Esophagus muscularis mucosa (tissue), 3 donors: Measurements from ENCODE around the gene MNT.

Experiments used
- POLR2A ChIP-seq: fragments of 450-650 bp; IDR thresholded peaks from one replicate; pipeline ENCODE4 v1.6.1; 2017; ENCODE audit warnings: antibody characterized with exemption, moderate library complexity, mild to moderate bottlenecking, low read depth
- POLR2AphosphoS5 ChIP-seq, 2 donors: sonication (generic); formaldehyde crosslinking; IDR thresholded peaks; one replicate each; pipeline ENCODE4 v1.6.1; 2017; ENCODE audit warnings: antibody characterized with exemption in 2 of 2
- TF ChIP-seq, protein P1 (sequence below), 3 experiments: fragments of 200-600 bp in 2 of 3; fragments of 450-650 bp in 1 of 3; sonication (generic) in 2 of 3; IDR thresholded peaks; one replicate each; pipeline ENCODE4 v1.5.1; 2017 to 2019; ENCODE audit warnings: antibody characterized with exemption in 3 of 3, mild to moderate bottlenecking in 2 of 3, moderate library complexity in 1 of 3

DNA sequence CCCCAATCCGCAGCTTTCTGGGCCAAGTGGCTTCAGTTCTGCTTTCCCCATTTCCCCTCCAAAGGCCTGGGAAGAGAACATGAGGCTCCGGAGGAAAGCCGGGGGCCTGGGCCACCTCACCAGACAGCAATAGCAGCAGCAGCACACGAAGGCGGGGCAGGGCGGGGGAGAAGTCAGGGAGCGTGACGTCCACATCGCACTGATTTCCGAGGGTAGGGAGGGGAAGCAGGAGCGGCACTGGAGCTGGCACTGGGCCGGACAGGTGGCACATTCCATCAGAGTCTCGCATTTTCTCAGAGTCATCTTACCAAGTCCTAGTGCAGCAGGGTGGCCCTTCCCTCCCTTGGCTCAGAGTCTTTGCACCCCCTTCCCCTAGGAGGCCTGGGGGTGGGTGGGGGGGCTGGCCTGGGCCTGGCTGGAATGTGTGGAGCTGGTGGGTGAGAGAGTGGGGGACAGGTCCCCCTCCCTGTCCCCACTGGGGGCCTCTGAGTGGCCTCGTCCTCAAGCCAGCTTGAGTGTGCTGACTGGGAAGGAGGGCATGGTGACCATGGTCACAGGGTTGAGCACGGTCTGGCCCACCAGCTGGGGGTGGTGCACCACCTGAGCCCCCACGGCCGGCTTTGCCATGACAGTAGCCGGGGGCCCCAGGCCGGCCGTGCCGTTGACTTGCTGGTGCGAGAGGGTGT lies 14.3 kb downstream of the MNT start:
- TF ChIP-seq, protein P1, sequence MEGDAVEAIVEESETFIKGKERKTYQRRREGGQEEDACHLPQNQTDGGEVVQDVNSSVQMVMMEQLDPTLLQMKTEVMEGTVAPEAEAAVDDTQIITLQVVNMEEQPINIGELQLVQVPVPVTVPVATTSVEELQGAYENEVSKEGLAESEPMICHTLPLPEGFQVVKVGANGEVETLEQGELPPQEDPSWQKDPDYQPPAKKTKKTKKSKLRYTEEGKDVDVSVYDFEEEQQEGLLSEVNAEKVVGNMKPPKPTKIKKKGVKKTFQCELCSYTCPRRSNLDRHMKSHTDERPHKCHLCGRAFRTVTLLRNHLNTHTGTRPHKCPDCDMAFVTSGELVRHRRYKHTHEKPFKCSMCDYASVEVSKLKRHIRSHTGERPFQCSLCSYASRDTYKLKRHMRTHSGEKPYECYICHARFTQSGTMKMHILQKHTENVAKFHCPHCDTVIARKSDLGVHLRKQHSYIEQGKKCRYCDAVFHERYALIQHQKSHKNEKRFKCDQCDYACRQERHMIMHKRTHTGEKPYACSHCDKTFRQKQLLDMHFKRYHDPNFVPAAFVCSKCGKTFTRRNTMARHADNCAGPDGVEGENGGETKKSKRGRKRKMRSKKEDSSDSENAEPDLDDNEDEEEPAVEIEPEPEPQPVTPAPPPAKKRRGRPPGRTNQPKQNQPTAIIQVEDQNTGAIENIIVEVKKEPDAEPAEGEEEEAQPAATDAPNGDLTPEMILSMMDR (IDR thresholded peaks at IDR 0.05), result no peak
- TF ChIP-seq POLR2AphosphoS5 (IDR thresholded peaks at IDR 0.05), result no peak
- no peak for TF ChIP-seq POLR2A
